Stimulated activated CD8-positive, alpha-beta memory T cell treated with anti-CD3 and anti-CD28 coated beads, Interleukin-15, amount 100 ng/mL, for 4 hours (primary cell): ENCODE measurements around the gene TMEM208.

Experiments
- DNase-seq, 2 donors: peaks; one replicate each; pipeline ENCODE4 v3.0.0-alpha.2; 2020; ENCODE audit warnings: low read depth in 2 of 2

Gene TMEM208

DNA sequence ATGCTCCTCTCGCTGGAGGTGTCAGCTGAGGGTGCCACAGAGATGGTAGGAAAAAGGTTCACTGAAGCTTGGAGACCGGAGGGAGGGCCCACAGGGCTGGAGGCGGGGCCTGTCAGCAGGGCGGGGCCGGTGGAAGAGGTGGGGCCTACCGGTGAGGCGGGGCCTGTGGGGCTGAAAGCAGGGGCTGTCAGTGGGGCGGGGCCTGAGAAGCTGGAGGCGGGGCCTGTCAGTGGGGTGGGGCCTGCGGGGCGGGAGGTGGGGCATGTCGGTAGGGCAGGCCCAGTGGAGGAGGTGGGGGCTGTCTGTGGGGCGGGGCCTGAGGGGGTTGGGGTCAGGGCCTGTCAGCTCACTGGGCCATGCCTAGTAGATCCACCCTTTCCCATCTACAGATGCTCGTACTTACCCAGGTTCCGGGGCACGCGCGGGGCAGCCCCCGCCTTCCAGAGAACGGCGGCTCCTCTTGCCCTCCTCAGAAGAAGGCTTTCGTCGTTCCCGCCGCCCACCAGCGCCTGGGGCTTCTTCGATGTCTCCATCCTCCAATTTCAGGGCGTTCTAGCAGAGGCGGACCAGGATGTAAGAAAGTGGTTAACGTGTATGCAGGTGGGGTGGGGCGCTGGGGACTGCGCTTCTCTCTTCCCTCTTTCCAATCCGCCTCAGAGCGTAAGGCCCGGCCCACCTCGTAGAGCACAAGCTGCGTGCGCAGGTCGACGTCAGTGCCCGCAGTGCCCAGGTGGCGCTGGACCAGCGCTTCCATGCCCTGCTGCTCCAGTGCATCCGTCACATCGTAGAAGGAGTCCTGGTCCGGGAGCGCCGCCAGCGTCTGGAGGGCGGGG lies 9.8 kb downstream of the TMEM208 start:
- DNase-seq, result peak in 1 of 2 donors; percentile 27

DNA sequence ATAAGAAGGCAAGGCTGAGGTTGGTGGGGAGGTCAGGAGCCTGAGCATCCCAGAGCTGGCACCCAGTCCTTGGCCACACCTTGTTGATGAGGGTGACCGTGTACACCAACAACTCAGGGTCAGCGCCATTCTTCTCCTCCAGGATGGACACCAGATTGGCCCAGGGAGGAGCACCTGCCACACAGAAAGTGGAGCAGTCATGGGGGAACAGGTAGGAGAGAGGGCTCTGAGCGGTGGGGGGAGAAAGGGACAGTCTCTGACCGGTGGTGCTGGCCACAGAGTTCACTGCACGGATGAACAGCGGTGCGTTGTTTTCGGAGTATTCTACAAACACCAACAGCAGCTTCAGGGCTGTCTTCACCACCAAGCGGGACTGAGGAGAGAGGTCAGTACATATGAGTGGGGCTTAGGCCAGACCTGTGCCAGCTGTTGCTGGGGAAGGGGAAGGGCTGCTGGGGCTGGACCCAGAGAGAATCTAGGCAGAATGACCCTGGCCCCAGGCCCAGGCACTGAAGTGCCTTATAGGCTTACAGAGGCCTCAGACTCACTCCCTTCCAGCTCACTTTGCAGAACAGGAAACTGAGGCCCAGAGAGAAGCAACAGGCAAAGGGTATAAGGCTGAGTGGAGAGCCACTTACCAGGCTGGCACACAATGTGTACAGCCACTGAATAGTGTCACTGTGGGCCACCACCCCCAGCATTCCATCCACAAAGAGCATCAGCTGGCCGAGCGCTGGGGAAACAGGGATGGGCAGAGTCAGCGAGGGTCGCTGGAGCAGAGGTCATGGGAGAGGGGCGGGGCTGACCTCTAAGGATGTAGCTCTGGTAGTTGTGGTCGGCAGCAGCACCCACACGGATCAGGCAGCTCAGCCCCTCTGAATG lies 10.7 kb downstream of the TMEM208 start:
- no peak for DNase-seq

DNA sequence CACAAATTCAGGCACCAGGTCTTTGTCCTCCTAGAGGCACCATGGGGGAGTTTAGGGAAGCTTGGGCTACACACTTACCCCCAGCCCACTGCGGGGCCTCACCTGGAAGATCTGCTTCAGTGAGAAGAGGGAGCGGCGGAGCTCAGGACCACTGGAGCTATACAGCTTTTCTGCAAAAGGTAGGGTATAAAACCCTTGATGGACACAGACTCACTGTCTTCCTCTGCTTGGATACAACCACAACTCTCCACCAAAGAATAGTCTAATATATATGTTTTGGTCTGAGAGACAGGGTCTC lies 11.3 kb downstream of the TMEM208 start:
- no peak for DNase-seq

DNA sequence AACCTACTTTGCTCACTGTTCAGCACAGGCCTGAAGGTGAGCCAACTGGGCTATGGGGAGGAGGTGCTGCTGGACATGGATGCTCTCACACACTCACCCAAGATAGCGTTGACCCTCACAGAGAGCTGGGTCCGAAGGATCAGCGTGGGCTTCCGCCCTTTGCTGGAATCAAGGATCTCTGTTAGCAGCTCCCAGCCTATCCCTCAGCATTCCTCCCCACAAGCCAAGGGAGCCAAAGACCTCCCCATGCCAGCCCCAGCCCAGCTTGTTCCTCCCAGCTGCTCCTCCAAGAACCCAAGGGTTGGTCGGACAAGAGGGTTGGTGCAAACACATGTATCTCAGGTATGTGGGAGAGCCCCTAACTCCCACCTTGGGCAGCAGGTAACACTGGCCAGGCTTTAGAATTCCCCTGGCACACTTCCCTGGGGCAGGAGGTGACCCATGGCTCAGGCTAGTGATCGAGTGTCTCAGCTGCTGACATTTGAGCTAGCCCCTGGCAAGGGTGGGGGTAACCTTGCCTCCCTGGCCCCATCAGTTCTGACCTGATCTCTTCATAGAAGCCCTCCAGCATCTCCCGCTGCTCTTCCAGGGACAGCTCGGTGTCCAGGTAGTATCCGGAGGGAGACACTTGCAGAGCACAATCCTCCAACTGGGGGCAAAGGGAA lies 12.0 kb downstream of the TMEM208 start:
- no peak for DNase-seq

DNA sequence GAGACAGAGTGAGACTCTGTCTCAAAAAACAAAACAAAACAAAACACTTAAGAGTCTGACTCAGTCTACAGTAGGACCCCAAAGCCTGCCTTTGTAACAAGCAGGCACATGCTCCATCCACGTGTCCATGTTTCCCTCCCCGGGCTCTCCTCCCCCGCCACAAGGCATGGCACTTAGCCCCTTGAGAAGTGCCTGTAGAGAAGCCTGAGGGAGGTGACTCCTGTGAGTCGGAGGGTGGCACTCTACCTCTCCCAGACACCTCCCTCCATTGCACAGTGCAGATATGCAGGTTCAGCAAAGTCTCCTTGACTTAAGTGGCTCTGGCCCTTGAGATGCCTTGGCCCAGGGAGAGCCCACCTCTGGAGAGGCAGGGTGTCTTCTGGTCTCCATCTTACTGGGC lies 13.6 kb downstream of the TMEM208 start:
- no peak for DNase-seq

DNA sequence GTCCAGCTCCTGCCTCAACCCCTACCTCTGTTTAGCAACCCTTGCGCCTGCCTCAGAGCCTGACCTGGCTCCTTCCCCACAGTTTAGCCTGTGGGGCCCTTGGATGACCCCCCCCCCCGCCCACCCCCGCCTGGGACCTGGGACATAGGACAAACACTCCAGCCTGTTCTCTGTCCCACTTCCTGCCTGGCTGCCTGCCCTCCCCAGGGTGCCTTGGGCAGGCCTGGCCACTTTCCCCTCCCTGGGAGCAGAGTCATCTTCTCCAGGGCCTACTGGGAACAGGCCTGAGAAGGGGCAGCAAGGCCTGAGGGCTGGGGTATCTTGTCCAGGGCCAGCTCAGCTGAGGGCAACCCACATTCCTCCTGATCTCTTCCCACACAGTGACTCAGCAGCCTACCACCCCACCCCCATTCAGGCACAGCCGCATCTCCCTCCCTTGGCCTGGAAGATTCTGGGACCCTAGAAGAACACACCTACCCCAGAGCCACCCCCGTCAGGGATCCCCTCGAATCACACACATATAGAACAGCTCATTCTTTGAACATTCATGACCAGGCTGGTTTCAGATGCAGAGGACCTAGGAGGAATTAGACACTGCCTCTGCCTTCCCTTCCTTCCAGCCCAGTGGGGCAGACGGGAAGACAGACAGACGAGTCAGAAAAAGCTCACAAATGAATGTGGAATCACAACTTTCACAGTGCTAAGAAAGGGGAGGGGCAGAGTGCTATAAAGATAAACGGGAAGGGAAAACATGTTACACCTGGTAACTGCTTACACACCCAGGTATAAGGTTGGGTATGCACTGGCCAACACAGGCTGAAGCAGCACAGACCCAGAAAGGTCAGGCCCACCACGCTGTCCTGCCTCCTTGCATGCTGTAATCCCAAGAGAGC lies 14.3 kb downstream of the TMEM208 start:
- DNase-seq, result no peak

DNA sequence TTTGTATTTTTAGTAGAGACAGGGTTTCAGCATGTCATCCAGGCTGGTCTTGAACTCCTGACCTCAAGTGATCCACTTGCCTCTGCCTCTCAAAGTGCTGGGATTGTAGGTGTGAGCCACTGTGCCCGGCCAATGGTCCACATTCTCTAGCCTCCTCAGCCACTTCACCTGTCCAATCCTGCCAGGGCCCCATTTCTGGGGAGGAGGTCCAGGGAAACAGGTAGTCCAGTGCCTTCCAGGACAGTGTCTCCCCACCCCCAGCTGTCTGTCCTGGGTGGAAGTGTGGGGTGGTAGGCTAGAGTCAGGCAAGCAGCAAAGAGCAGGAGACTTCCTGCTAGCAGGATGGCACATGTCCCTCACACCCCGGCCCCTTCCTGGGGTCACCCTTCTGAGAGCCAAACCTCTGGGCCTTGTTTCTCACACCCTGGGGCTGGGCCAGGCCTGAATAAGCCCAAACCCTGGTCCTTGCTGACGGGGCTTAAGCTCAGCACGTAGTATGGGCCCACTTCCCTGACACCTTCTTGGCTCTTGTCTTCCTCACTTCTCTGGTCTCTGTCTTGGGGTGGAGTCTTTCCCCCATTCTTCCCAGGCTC lies 15.3 kb downstream of the TMEM208 start:
- no peak for DNase-seq

DNA sequence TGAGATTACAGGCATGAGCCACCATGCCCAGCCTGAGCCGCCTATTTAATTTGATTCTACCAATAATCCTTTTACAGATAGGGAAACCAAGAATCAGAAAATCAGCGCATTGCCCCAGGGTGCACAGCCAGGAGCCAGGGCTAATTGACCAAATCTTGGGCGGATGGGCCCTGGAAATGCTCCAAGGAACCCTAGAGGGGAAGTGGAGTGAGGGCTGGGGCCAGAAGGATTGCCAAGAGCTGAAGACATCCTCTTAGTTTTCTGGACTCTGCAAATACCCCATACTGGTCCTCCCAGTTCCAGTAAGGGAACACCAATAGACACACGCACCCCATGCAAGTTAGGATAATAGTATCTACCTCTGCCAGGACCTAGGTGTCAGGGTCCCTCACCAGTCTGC lies 16.6 kb downstream of the TMEM208 start:
- no peak for DNase-seq

DNA sequence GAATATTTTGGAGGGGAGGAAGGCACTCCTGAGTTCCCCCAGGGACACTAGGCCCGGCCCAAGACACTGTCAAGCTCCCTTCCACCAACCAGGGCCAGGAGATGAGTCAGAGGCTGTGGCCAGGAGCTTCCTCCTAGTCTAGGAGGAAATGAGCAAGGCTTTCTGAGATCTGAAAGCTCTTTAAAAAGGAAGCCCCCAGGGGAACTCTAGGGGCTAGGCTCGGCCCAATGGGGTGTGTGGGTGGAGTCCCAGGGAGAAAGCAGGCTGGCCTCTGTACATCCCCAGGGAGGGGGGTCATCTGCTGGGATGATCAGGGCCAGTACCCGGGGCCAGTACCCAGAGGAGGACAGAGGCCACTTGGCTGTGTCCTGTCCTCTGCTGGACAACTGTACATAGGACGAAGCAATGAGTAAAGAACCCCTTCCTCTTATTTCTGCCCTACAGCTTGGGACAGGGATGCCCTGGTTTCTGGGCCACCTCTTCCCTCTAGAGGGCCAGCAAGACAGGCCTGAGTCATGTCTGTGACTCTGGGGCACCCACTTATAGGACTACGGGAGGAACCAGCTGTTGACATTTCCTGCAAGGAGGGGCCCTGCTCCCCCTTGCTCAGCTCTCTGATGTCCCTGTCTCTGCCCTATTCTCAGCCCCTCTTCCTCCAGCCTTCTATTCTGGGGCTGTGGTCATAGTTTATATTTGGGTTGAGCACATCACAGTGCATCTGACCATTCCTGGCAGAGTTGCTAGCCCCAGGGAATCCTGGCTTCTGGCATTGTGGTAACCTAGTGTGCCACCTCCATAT lies 17.7 kb downstream of the TMEM208 start:
- peak; percentile 64 to 75 for DNase-seq

DNA sequence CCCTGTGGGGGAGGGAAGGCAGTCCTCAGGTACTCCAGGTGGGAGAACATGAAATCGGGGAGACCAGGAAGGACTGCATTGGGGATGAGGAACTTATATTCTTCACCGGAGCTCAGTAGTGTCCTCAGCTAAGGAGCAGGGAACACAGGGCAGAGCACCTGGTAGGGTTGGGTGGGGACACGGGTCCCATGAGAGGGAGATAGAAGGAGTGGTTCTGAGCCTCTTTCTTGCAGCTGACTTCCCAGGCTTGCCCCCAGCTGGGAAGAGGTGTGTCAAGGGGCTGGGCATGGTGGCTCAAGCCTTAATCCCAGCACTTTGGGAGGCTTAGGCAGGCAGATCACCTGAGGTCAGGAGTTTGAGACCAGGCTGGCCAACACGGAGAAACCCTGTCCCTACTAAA lies 18.3 kb downstream of the TMEM208 start:
- no peak for DNase-seq

DNA sequence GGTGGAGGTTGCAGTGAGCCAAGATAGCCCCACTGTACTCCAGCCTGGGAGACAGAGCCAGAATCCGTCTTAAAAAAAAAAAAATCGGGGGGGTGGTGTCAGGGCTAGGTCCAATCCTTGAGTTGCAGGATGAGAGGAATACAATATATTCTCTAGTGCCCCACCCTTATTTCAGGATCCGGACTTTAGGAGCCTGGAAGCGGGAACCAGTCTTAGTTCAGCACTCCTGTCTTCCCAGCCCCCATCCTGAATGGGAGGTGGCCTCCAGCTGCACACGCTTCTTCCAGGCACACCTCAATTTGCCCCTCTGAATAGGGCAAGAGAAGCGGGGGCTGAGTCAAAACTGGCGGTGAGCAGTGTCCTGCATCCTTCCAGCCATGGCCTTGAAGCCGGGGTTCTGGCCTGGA lies 18.7 kb downstream of the TMEM208 start:
- DNase-seq, result no peak

DNA sequence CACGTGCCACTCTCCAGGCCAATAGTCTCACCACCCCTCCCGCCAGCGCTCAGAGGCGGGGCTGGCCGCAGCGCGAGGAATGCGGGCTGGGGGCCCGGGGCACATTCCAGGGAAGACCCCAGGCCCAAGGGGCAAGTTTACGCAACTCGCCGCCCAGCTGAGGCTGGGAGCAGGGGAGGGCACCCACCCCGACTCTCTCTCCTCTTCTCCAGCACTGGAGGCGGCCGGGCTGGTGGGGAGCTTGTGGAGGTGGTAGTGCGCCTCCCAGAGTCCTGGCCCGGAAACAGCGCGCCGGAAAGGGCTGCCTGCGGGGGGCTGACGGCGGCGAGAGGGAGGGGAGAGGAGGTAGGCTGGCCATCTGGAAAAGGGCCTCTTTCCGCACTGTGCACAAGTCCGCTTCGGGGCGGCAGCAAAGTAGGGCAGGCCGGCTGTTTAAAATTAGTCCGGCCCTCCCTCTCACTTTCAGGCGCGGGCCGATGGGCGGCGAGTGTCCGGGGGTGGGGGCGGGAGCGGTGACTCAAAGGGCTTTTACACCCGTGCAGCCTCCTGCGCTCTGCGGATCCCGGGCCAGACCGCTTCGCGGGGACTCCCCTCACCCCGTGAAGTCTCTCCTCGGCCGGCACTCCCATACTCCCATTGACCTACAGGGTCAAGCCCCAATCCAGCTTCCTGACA lies 19.3 kb downstream of the TMEM208 start:
- peak; percentile 17 to 24 for DNase-seq

DNA sequence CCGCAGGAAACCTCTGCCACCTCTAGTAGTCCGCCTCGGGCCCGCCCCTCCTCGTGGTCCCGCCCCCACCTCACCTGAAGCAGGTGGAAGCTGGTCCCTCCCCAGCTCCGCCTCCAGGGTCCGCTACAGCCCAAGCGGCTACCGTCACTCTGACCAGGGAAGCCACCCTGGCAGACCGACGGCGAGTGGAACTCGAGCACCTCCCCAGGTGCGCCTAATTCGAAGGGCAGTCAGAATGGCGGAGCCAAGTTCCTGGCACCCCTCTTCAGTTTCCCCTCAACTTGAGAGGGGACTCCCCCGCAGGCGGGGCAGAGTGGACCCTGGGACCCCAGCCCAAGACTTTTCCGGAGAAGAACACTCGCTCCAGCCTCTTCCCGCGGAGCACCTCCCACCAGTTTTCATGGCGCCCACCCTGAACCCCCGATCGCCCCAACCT lies 19.8 kb downstream of the TMEM208 start:
- no peak for DNase-seq

DNA sequence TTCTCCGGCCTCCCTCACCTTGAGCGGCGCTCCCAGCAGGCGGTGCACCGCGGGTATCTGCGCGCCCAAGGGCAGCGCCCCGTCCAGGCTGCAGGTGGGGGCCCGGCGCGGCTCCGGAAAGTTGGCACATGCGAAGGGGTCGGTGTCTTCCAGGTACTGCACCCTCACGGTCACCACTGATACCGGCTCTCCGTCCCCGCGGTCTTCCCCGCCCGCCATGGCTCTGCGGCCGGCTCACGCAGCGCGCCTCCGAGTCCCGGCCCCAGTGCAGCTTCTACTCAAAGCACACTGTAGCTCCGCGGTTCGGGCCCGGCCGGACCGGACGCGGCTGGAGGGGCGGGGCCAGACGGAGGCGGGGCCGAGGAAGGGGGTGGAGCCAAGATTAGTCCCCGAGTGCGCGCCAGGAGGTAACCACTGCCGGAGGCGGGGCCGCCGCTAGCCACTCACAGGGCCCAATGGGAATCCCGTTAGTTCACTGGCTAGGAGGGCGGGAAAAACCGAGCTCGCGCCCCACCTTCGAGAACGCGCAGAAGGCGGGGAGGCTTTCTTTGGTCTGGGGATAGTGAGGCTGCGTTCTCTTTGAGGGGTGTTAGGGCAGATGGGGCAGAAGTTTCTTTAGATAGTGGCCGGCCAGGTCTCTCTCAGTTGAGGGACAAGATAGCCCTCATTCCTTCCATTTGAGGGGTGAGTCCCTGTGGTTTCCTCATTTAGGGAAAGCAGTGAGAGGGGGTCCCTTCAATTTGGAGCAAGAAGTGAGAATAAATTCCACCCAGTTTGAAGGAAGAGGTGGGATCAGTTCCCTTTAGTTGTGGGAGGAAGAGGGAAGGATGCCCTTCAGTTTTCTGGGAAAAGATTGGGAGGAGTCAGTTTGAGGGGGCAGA lies 20.5 kb downstream of the TMEM208 start, which contains the start of gene FHOD1:
Gene FHOD1 (minus strand): TSS at position 290 of the 881 bp plus-strand sequence. CDS start 71 bp downstream, at position 219.
- DNase-seq, result peak; percentile 88 to 91

DNA sequence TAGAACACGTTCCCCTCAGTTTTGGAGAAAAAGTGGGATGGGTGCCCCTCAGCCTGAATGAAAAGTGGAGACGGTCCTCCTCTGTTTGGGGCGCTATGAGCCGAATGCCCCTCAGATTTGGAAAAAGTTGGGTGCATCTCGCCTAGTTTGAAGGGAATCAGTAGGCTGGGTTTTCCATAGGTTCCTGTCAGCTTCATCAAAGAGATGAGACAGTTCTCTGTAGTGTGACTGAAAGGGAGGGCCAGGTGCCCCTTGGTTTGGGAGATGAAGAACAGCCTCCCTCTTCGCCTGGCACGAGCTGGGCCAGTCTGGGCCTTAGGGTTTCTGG lies 21.1 kb downstream of the TMEM208 start:
- no peak for DNase-seq

DNA sequence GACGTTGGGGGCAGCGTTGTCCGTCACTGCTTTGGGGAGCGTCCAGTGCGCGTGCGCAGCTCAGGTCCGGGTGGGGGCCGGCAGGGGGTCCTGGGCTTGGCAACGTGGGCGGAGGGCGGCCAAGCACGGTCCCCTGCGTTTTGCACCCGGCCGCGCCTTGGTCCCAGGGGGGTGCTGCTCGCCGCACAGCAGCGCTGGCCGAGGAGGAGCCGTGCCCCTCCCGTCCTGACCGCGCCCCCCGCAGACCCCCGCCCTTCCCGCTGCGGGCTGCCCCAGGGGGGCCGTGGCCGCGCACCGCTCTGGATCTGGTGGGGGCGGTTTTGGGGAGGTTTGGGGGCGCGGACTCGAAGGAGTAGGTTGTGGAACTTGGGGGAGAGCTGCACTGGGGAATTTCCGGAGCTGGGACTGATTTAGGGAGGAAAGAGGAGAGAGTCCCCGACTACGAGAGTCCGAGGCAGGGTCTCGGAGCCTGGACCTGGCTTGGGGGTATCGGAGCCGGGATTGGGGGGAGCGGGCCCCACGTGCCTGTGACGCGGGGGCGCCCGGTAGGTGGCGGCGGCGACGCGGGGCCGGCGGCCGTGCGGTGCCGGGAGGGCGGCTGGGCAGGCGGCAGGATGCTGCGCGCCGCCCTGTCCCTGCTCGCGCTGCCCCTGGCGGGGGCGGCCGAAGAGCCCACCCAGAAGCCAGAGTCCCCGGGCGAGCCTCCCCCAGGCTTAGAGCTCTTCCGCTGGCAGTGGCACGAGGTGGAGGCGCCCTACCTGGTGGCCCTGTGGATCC lies 21.7 kb downstream of the TMEM208 start, which contains the start of gene SLC9A5:
Gene SLC9A5 (plus strand): TSS at position 579 of the 777 bp plus-strand sequence. CDS start 36 bp downstream, at position 615.
- DNase-seq, result no peak

DNA sequence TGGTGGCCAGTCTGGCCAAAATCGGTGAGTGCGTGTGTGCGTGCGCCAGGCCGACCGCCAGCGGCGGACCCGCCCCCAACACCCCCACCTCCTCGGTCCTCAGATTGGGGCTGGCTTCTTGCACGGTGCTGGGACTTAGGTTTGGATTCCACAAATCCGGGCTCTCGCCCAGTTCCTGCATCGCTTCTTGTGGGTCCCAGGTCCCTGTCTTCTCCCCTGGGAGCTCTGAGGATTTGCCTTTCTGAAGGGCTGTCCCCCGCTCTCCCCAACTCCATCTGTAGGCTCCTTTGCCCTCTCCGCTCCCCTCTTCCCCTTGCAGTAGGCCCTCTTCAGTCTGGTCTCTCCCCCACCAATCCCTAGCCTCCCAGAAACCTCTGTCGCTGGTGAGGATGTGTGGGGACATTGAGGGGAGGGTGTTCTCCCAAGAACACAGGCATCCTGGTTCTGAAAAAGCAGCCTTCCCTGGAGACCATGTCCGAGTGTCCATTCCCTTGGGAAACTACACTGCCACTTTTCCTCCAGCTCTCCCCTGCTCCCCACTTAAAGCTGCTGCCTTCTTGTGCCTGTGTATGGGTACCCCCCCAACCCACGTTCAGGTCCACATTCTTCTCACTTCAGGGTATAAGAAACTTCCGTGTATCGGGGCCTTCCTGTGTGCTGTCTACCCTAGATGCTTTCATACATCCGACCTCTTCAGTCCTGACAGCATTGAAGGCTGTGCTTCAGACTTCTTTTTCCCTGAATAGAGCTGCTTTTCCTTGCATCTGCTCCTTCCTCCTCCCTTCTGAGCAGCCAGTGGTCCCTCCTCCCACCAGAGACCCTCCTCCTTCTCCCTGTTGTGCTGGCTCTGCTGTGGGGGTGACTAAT lies 22.5 kb downstream of the TMEM208 start:
- no peak for DNase-seq
